HEK293 (cell line): ENCODE data around the gene ZCCHC13.

Experiments used
- MEIS1 ChIP-seq: sonication (generic); formaldehyde crosslinking; IDR thresholded peaks from 2 replicates; pipeline ENCODE4 v1.8.1; 2022; ENCODE audit warnings: missing genetic modification reagents, mild to moderate bottlenecking, borderline replicate concordance
- TCF7L2 ChIP-seq: IDR thresholded peaks from 2 replicates; pipeline ENCODE4 v1.6.1; 2011; ENCODE audit warnings: low read depth, mild to moderate bottlenecking, inconsistent platforms, low read length, moderate library complexity, borderline replicate concordance
- TF ChIP-seq, protein P1 (sequence below): fragments of 450-650 bp; IDR thresholded peaks from 2 replicates; pipeline ENCODE4 v1.5.1; 2018; ENCODE audit warnings: missing biosample characterization, missing genetic modification characterization
- TF ChIP-seq, protein P2 (sequence below): fragments of 450-650 bp; formaldehyde crosslinking; IDR thresholded peaks from 2 replicates; pipeline ENCODE4 v1.5.1; 2016; ENCODE audit warnings: missing biosample characterization, missing genetic modification characterization
- TF ChIP-seq, protein P3 (sequence below): fragments of 450-650 bp; formaldehyde crosslinking; IDR thresholded peaks from 2 replicates; pipeline ENCODE4 v1.5.1; 2016; ENCODE audit warnings: missing biosample characterization, missing genetic modification characterization

DNA sequence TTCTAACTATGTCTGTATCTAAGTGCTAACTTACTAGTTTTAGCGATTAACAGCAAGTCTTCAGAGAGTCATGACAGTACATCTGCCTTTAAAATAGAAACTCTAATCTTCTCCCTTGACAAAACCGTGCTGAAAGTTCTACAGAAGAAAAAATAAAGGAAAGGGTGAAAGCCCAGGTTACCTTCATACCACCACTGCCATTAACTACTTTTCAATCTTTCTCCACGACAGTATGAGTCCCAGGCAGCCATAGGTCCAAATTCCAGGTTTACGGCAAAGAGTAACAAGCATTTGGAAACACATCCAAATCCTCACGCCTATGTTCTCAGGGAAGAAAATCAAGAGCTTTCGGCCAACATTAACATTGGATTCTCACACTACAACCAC lies 12.4 kb upstream of the ZCCHC13 start:
- TF ChIP-seq, protein P1, sequence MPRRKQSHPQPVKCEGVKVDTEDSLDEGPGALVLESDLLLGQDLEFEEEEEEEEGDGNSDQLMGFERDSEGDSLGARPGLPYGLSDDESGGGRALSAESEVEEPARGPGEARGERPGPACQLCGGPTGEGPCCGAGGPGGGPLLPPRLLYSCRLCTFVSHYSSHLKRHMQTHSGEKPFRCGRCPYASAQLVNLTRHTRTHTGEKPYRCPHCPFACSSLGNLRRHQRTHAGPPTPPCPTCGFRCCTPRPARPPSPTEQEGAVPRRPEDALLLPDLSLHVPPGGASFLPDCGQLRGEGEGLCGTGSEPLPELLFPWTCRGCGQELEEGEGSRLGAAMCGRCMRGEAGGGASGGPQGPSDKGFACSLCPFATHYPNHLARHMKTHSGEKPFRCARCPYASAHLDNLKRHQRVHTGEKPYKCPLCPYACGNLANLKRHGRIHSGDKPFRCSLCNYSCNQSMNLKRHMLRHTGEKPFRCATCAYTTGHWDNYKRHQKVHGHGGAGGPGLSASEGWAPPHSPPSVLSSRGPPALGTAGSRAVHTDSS: no peak
- TF ChIP-seq, protein P2, sequence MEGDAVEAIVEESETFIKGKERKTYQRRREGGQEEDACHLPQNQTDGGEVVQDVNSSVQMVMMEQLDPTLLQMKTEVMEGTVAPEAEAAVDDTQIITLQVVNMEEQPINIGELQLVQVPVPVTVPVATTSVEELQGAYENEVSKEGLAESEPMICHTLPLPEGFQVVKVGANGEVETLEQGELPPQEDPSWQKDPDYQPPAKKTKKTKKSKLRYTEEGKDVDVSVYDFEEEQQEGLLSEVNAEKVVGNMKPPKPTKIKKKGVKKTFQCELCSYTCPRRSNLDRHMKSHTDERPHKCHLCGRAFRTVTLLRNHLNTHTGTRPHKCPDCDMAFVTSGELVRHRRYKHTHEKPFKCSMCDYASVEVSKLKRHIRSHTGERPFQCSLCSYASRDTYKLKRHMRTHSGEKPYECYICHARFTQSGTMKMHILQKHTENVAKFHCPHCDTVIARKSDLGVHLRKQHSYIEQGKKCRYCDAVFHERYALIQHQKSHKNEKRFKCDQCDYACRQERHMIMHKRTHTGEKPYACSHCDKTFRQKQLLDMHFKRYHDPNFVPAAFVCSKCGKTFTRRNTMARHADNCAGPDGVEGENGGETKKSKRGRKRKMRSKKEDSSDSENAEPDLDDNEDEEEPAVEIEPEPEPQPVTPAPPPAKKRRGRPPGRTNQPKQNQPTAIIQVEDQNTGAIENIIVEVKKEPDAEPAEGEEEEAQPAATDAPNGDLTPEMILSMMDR (tag by site-specific recombination): no peak
- TF ChIP-seq MEIS1: no peak
- TF ChIP-seq, protein P3, sequence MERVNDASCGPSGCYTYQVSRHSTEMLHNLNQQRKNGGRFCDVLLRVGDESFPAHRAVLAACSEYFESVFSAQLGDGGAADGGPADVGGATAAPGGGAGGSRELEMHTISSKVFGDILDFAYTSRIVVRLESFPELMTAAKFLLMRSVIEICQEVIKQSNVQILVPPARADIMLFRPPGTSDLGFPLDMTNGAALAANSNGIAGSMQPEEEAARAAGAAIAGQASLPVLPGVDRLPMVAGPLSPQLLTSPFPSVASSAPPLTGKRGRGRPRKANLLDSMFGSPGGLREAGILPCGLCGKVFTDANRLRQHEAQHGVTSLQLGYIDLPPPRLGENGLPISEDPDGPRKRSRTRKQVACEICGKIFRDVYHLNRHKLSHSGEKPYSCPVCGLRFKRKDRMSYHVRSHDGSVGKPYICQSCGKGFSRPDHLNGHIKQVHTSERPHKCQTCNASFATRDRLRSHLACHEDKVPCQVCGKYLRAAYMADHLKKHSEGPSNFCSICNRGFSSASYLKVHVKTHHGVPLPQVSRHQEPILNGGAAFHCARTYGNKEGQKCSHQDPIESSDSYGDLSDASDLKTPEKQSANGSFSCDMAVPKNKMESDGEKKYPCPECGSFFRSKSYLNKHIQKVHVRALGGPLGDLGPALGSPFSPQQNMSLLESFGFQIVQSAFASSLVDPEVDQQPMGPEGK (tag by site-specific recombination): no peak
- no peak for TF ChIP-seq TCF7L2
